ENCODE data around the gene C1orf226.

DNA sequence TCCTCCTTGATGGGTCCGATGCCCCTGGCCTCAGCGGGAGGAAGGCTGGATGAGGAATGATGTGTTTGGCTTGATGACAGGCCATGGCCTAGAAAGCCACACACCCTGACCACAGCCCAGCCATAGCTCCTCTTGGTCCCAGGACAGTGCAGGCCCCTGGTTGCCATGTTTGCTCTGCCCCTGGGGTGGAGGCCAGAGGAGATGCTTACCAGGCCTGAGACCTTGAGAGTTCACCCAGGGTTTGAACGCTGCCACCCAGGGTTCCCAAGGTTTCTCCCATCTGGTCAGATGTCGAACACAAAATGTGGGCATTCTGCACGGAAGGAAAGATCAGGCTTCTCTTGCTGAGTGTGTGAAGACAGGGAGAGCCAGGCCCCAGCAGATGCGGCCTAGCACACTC lies 2.6 kb downstream of the C1orf226 start:
- TF ChIP-seq, protein P1, sequence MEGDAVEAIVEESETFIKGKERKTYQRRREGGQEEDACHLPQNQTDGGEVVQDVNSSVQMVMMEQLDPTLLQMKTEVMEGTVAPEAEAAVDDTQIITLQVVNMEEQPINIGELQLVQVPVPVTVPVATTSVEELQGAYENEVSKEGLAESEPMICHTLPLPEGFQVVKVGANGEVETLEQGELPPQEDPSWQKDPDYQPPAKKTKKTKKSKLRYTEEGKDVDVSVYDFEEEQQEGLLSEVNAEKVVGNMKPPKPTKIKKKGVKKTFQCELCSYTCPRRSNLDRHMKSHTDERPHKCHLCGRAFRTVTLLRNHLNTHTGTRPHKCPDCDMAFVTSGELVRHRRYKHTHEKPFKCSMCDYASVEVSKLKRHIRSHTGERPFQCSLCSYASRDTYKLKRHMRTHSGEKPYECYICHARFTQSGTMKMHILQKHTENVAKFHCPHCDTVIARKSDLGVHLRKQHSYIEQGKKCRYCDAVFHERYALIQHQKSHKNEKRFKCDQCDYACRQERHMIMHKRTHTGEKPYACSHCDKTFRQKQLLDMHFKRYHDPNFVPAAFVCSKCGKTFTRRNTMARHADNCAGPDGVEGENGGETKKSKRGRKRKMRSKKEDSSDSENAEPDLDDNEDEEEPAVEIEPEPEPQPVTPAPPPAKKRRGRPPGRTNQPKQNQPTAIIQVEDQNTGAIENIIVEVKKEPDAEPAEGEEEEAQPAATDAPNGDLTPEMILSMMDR (conservative IDR thresholded peaks at IDR 0.05; ENCODE audit: low read depth, low read length), result no peak
- TF ChIP-seq EZH2phosphoT487 (IDR thresholded peaks at IDR 0.05; ENCODE audit: borderline replicate concordance, low read length), result no peak

Data from PC-3 (cell line).